Endothelial cell of umbilical vein (primary cell): ENCODE results near the gene GTF3C6.

Source experiments
- EZH2 ChIP-seq: IDR thresholded peaks from 2 replicates; pipeline ENCODE4 v1.6.1; 2012; ENCODE audit warnings: borderline replicate concordance, low read depth, mild to moderate bottlenecking, moderate library complexity, low read length, inconsistent platforms; ENCODE audit not compliant: severe bottlenecking
- TF ChIP-seq, protein P1 (sequence below), 2 donors: IDR thresholded peaks; 1 replicate in 1 of 2; 2 replicates in 1 of 2; pipeline ENCODE4 v1.5.1; 2011; ENCODE audit warnings: low read length in 2 of 2, mild to moderate bottlenecking in 2 of 2, moderate library complexity in 2 of 2, control low read depth in 1 of 2, inconsistent platforms in 1 of 2, low read depth in 1 of 2; ENCODE audit not compliant: insufficient read depth in 1 of 2; ENCODE audit errors: extremely low read depth in 1 of 2
- TF ChIP-seq, protein P2 (sequence below): IDR thresholded peaks from 2 replicates; pipeline ENCODE4 v1.6.1; 2011; ENCODE audit not compliant: insufficient read depth, insufficient read length

DNA sequence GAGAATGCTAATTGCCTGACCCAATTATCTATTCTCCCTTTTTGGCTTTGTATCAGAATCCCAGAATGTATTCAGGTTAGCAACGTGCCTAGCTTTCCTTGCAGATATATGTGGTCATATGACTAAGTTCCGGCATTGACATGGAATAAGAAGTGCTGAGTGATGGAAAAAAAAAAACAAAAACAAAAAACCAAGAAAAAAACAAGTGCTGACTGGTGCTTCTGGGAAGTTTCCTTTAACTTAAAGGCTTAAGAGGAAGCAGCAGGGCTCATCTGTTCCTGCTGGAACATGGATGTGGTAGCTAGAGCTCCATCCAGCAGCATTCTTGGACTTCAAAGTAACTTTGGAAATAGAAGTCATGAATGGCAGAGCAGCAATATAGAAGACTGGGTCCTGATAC is 13.0 kb downstream of the GTF3C6 start:
- TF ChIP-seq, protein P1, sequence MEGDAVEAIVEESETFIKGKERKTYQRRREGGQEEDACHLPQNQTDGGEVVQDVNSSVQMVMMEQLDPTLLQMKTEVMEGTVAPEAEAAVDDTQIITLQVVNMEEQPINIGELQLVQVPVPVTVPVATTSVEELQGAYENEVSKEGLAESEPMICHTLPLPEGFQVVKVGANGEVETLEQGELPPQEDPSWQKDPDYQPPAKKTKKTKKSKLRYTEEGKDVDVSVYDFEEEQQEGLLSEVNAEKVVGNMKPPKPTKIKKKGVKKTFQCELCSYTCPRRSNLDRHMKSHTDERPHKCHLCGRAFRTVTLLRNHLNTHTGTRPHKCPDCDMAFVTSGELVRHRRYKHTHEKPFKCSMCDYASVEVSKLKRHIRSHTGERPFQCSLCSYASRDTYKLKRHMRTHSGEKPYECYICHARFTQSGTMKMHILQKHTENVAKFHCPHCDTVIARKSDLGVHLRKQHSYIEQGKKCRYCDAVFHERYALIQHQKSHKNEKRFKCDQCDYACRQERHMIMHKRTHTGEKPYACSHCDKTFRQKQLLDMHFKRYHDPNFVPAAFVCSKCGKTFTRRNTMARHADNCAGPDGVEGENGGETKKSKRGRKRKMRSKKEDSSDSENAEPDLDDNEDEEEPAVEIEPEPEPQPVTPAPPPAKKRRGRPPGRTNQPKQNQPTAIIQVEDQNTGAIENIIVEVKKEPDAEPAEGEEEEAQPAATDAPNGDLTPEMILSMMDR (IDR thresholded peaks at IDR 0.05; ENCODE audit: extremely low read depth in 1 of 2, insufficient read depth in 1 of 2, low read depth in 1 of 2, low read length in 2 of 2): no peak
- no peak for TF ChIP-seq EZH2
- TF ChIP-seq, protein P2, sequence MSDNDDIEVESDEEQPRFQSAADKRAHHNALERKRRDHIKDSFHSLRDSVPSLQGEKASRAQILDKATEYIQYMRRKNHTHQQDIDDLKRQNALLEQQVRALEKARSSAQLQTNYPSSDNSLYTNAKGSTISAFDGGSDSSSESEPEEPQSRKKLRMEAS: no peak
